WTC11 (cell line): ENCODE data around the gene DHTKD1.

Experiments used
- ATF3 ChIP-seq: sonication (generic); formaldehyde crosslinking; conservative IDR thresholded peaks from 2 replicates; pipeline ENCODE4 v1.8.1; 2022; ENCODE audit warnings: mild to moderate bottlenecking, missing genetic modification reagents
- CTCF ChIP-seq: fragments of 200-600 bp; IDR thresholded peaks from 2 replicates; pipeline ENCODE4 v1.8.0; 2022; ENCODE audit warnings: antibody characterized with exemption
- IRF2 ChIP-seq: sonication (generic); formaldehyde crosslinking; IDR thresholded peaks from 2 replicates; pipeline ENCODE4 v1.8.0; 2022; ENCODE audit warnings: low read depth, missing genetic modification reagents, borderline replicate concordance
- JUN ChIP-seq: sonication (generic); formaldehyde crosslinking; IDR thresholded peaks from 2 replicates; pipeline ENCODE4 v1.8.0; 2023; ENCODE audit warnings: mild to moderate bottlenecking, missing genetic modification reagents
- KAT7 ChIP-seq: sonication (generic); formaldehyde crosslinking; IDR thresholded peaks from 2 replicates; pipeline ENCODE4 v1.8.1; 2023; ENCODE audit warnings: missing genetic modification reagents, mild to moderate bottlenecking, borderline replicate concordance

GRCh38 chr10:12081470-12081869 is 12.7 kb downstream of the DHTKD1 start:
- no peak for TF ChIP-seq JUN
- no peak for TF ChIP-seq ATF3 (CRISPR knock-in tag)
- no peak for TF ChIP-seq IRF2
- TF ChIP-seq KAT7 (CRISPR knock-in tag) = no peak
- no peak for TF ChIP-seq CTCF
